ENCODE results near the gene UNG. TPM values are rescaled to one million over a fixed set of nuclear protein-coding genes. Genes with fewer than 3 reads are reported as not detected.

Gene UNG
- polyA plus RNA-seq, 1 of the 3 experiments (the other 2 are of a cell fraction) = 33.2 TPM

GRCh38 chr12:109150124-109150640 is 52.8 kb downstream of the UNG start:
- no peaks in the 10 kb centered on the region for H3F3A ChIP-seq (replicated peaks; ENCODE audit: insufficient read depth)
- no peak overlapping the region for H3K27ac ChIP-seq (ENCODE audit: low read depth in 2 of 2, low read length in 1 of 2)
- DNase-seq = no peak
- WGBS (ENCODE audit: low lambda C conversion rate) = 76% methylated on average over 9 of the region's 9 CpGs
- POLR2A ChIA-PET = no interaction called here
- CTCF ChIA-PET = interaction anchor here (1.0 kb wide), 1 partner anchor 243 kb away, joined by 3 read pairs; no protein-coding TSS in a partner anchor
- no peaks in the 10 kb centered on the region for H3K9me3 ChIP-seq
- no peak overlapping the region for H3K4me2 ChIP-seq
- no peak overlapping the region for H3K4me3 ChIP-seq (ENCODE audit: low read depth in 2 of 2, low read length in 1 of 2)
- H3K36me3 ChIP-seq (replicated peaks in 1 of 2; ENCODE audit: control insufficient read depth in 1 of 2, insufficient read depth in 2 of 2, low read length in 1 of 2) = no peaks in the 10 kb centered on the region
- H3K27me3 ChIP-seq (ENCODE audit: insufficient read depth) = no peaks in the 10 kb centered on the region
- H3K4me1 ChIP-seq (ENCODE audit: control insufficient read depth in 1 of 2, insufficient read depth in 2 of 2, low read depth in 1 of 2, low read length in 1 of 2) = peaks cover 0 to 6% of the 10 kb centered on the region in 2 experiments; a peak in 2 of 4 replicates
- H2AFZ ChIP-seq (ENCODE audit: low read depth) = no peak overlapping the region
- H3K9me2 ChIP-seq = no peaks in the 10 kb centered on the region
- TF ChIP-seq MAX (IDR thresholded peaks at IDR 0.05; ENCODE audit: low read depth) (no peak), TAF1 (IDR thresholded peaks at IDR 0.05; ENCODE audit: borderline replicate concordance, low read depth, low read length) (no peak)
- no peaks in the 10 kb centered on the region for H3K79me2 ChIP-seq (ENCODE audit: insufficient read depth)
- no peak overlapping the region for H3K9ac ChIP-seq
- no peaks in the 10 kb centered on the region for H4K20me1 ChIP-seq (ENCODE audit: insufficient read depth)

- no peak for DNase-seq
- Histone ChIP-seq H4K20me1 (ENCODE audit: insufficient read depth) (no peaks in the 10 kb centered on the region), H3K4me3 (ENCODE audit: low read depth in 2 of 2, low read length in 1 of 2) (no peak overlapping the region), H3F3A (replicated peaks; ENCODE audit: insufficient read depth) (no peaks in the 10 kb centered on the region), H3K27me3 (ENCODE audit: insufficient read depth) (no peaks in the 10 kb centered on the region), H3K9me2 (no peaks in the 10 kb centered on the region), H3K9ac (no peak overlapping the region), H3K4me1 (ENCODE audit: control insufficient read depth in 1 of 2, insufficient read depth in 2 of 2, low read depth in 1 of 2, low read length in 1 of 2) (peaks cover 0 to 8% of the 10 kb centered on the region in 2 experiments; a peak in 2 of 4 replicates), H3K4me2 (no peak overlapping the region), H3K9me3 (no peaks in the 10 kb centered on the region), H3K36me3 (replicated peaks in 1 of 2; ENCODE audit: control insufficient read depth in 1 of 2, insufficient read depth in 2 of 2, low read length in 1 of 2) (no peaks in the 10 kb centered on the region), H3K79me2 (ENCODE audit: insufficient read depth) (no peaks in the 10 kb centered on the region), H2AFZ (ENCODE audit: low read depth) (no peak overlapping the region), H3K27ac (ENCODE audit: low read depth in 2 of 2, low read length in 1 of 2) (no peak overlapping the region)
- no peak for TF ChIP-seq RAD21 (IDR thresholded peaks at IDR 0.05; ENCODE audit: low read length)
- TF ChIP-seq TAF1 (IDR thresholded peaks at IDR 0.05; ENCODE audit: borderline replicate concordance, low read depth, low read length) = no peak
- no peak for TF ChIP-seq NRF1 (IDR thresholded peaks at IDR 0.05; ENCODE audit: low read depth, low read length)
- no peak for TF ChIP-seq REST (IDR thresholded peaks at IDR 0.05; ENCODE audit: low read depth, low read length)
- TF ChIP-seq RCOR1 (IDR thresholded peaks at IDR 0.05; ENCODE audit: low read length) = no peak
- no peak for TF ChIP-seq EP300 (IDR thresholded peaks at IDR 0.05; ENCODE audit: borderline replicate concordance in 1 of 2, low read depth in 1 of 2, low read length in 1 of 2)
- no peak for TF ChIP-seq RFX5 (IDR thresholded peaks at IDR 0.05; ENCODE audit: low read length)
- TF ChIP-seq ZBTB33 (IDR thresholded peaks at IDR 0.05; ENCODE audit: borderline replicate concordance, low read depth) = no peak
- TF ChIP-seq GATA2 (CRISPR knock-in tag; IDR thresholded peaks at IDR 0.05) = no peak
- no peak for TF ChIP-seq MAX (IDR thresholded peaks at IDR 0.05; ENCODE audit: low read depth)
- TF ChIP-seq IRF3 (IDR thresholded peaks at IDR 0.05; ENCODE audit: low read depth, low read length) = no peak
- TF ChIP-seq MXI1 (IDR thresholded peaks at IDR 0.05; ENCODE audit: low read depth, low read length) = no peak
- TF ChIP-seq SIN3A (IDR thresholded peaks at IDR 0.05; ENCODE audit: borderline replicate concordance, low read depth, low read length) = no peak
- TF ChIP-seq PBX3 (IDR thresholded peaks at IDR 0.05) = no peak
- ChIA-PET POLR2A (no interaction called here), CTCF (interaction anchor here (1.3 kb wide), 1 partner anchor 40 kb away, joined by 3 read pairs; no protein-coding TSS in a partner anchor)
- WGBS (ENCODE audit: low lambda C conversion rate) = 84% methylated on average over 4 of the region's 4 CpGs
Measured at GRCh38 chr12:109151457-109151856, 54.1 kb downstream of the UNG start.

Data from SK-N-SH (cell line).